Body of pancreas (tissue), 4 donors: Measurements from ENCODE around the gene PGF. TPM values are rescaled to one million over a fixed set of nuclear protein-coding genes. Genes with fewer than 3 reads are reported as not detected.

Source experiments
- ATAC-seq: fragments of 150-250 bp; one replicate; pipeline ENCODE4 v1.9.1; 2016
- DNase-seq, 4 donors: peaks; one replicate each; pipeline ENCODE4 v3.0.0-alpha.2; 2019
- H3K27ac ChIP-seq, 4 donors: fragments of 200-600 bp; sonication (generic); 1 replicate in 3 of 4; 2 replicates in 1 of 4; pipeline versions ENCODE4 v1.5.1 to v1.6.1; 2016 to 2019; ENCODE audit warnings: mild to moderate bottlenecking in 1 of 4, mixed read lengths in 1 of 4, moderate library complexity in 1 of 4
- H3K27me3 ChIP-seq, 2 donors: fragments of 200-600 bp; sonication (generic); one replicate each; pipeline ENCODE4 v1.6.0; 2016; ENCODE audit warnings: mild to moderate bottlenecking in 1 of 2
- H3K36me3 ChIP-seq, 2 donors: fragments of 200-600 bp; sonication (generic); replicated peaks in 1 of 2; 2 replicates each; pipeline ENCODE4 v1.5.1; 2016; ENCODE audit warnings: low read depth in 2 of 2; ENCODE audit not compliant: insufficient read depth in 1 of 2
- H3K4me1 ChIP-seq: fragments of 200-600 bp; sonication (generic); one replicate; pipeline ENCODE4 v1.6.0; 2016
- H3K4me3 ChIP-seq, 2 donors: fragments of 200-600 bp; sonication (generic); 1 replicate in 1 of 2; 2 replicates in 1 of 2; pipeline ENCODE4 v1.5.1; 2016 to 2019
- H3K9me3 ChIP-seq, 3 donors: fragments of 200-600 bp; sonication (generic); 1 replicate in 2 of 3; 2 replicates in 1 of 3; pipeline ENCODE4 v1.5.1; 2016
- POLR2A ChIP-seq, 3 donors: fragments of 450-650 bp; IDR thresholded peaks; one replicate each; pipeline ENCODE4 v1.6.1; 2016; ENCODE audit warnings: antibody characterized with exemption in 3 of 3, mild to moderate bottlenecking in 2 of 3
- WGBS, 2 donors: methylation state at CpG; one replicate each; pipeline ENCODE4 v1.1.5; 2017; 5-methylcytosine and 5-hydroxymethylcytosine counted together
- intact Hi-C: fragments of 100-400 bp; cut with DNase I; formaldehyde crosslinking; loops from one replicate; pipeline ENCODE4 v1.15.1; 2023
- total RNA-seq, 2 donors: library from RNA; depleted of rRNA; stranded (reverse); fragments of >200 nt; gene quantifications; one replicate each; pipeline ENCODE4 v1.1.0, GENCODE V29; 2016
- TF ChIP-seq, protein P1 (sequence below), 7 experiments: fragments of 450-650 bp in 4 of 7; fragments of 200-600 bp in 3 of 7; sonication (generic) in 3 of 7; IDR thresholded peaks; one replicate each; pipeline ENCODE4 v1.5.1; 2016 to 2019; ENCODE audit warnings: antibody characterized with exemption in 7 of 7

The PGF gene
- total RNA-seq, 2 donors from 2014 or later = 2.3 to 6.6 TPM

DNA sequence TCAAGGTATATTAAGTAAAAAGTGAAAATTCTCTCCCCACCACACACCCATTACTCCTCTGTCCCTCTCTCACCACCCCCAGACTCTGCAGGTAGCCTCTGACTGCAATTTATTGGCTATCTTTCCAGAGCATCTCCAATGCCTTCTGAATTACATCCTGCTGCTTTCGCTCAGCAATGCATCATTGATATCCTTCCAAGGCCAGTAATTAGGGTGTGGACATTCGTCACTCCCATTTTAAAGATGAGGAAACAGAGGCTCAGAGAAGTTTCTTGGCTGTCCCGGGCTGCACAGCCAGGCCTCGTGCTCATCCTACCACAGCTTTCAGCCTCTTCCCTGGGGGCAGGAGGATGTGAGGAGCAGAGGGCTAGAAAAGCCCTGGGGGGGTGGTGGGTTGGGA is 23.6 kb upstream of the PGF start:
- no peak overlapping the region for H3K4me3 ChIP-seq
- TF ChIP-seq, protein P1, sequence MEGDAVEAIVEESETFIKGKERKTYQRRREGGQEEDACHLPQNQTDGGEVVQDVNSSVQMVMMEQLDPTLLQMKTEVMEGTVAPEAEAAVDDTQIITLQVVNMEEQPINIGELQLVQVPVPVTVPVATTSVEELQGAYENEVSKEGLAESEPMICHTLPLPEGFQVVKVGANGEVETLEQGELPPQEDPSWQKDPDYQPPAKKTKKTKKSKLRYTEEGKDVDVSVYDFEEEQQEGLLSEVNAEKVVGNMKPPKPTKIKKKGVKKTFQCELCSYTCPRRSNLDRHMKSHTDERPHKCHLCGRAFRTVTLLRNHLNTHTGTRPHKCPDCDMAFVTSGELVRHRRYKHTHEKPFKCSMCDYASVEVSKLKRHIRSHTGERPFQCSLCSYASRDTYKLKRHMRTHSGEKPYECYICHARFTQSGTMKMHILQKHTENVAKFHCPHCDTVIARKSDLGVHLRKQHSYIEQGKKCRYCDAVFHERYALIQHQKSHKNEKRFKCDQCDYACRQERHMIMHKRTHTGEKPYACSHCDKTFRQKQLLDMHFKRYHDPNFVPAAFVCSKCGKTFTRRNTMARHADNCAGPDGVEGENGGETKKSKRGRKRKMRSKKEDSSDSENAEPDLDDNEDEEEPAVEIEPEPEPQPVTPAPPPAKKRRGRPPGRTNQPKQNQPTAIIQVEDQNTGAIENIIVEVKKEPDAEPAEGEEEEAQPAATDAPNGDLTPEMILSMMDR (IDR thresholded peaks at IDR 0.05) = no peak
- no peak for TF ChIP-seq POLR2A (IDR thresholded peaks at IDR 0.05)
- H3K27ac ChIP-seq = no peak overlapping the region
- WGBS, 2 donors = 79 to 91% methylated on average over 4 of the region's 4 CpGs
- ATAC-seq (no peak), DNase-seq (no peak)
- no peaks in the 10 kb centered on the region for H3K27me3 ChIP-seq
- no peaks in the 10 kb centered on the region for H3K36me3 ChIP-seq
- H3K4me1 ChIP-seq = no peaks in the 10 kb centered on the region
- intact Hi-C loops = no loop called here
- no peaks in the 10 kb centered on the region for H3K9me3 ChIP-seq

DNA sequence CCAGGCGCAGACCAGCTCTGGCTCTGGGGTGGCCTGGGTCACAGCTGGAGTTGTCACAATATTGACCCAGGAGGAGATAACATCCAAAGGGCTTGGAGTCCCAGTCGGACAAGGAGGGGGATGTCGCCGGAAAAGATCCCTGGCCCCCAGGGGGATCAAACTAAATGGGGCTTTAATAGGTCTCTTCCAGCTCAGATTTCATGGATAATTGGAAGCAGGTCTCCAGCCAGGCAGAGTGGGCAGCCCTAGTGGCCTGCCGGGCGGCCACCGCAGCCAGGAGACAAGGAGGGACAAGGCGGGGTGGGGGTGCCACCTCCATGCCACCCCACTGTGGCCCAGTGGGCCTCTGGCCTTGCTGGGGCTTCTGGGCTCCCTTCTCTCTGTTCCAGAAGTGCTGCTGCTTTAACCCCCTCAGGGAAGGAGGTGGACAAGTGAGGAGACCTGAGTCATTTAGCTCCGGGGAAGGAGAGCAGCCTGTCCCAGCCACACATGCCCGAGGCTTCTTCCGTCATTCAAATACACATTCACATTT is 23.1 kb upstream of the PGF start:
- TF ChIP-seq, protein P1 (IDR thresholded peaks at IDR 0.05) = no peak
- no peak for TF ChIP-seq POLR2A (IDR thresholded peaks at IDR 0.05)
- H3K27me3 ChIP-seq = no peaks in the 10 kb centered on the region
- H3K36me3 ChIP-seq = no peaks in the 10 kb centered on the region
- 68 to 76% methylated on average over 7 to 11 of the region's 11 CpGs for WGBS, 2 donors
- DNase-seq (no peak), ATAC-seq (no peak)
- no peak overlapping the region for H3K4me3 ChIP-seq
- H3K27ac ChIP-seq = no peak overlapping the region
- H3K4me1 ChIP-seq = no peaks in the 10 kb centered on the region
- intact Hi-C loops = no loop called here
- H3K9me3 ChIP-seq = no peaks in the 10 kb centered on the region

DNA sequence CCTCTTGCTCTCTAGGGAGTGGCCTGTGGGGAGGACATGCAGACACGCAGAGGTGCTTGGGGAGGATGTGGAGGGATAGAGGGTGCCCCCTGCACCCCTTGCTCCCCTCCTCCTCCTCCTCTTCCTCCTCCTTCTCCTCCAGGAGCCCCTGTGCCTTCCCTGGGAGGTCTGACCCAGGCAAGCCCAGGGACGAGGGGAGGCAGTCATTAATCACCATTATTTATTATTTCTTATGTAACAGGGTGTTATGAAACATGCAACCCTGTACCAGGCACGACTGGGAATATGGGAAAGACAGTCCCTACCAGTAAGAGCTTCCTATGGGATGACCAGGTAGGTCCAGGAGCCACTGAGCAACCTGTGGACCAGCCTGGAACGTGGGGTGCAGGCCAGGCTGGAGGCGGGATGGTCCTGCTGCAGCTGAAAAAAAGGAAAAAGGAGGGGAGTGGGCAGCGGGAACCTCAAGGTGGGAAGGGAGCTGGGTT is 22.5 kb upstream of the PGF start:
- 45 to 57% methylated on average over 6 of the region's 6 CpGs for WGBS, 2 donors
- Histone ChIP-seq H3K36me3 (no peaks in the 10 kb centered on the region), H3K27ac (no peak overlapping the region), H3K4me3 (no peak overlapping the region), H3K9me3 (no peaks in the 10 kb centered on the region), H3K27me3 (no peaks in the 10 kb centered on the region), H3K4me1 (no peaks in the 10 kb centered on the region)
- DNase-seq = no peak
- TF ChIP-seq, protein P1 (IDR thresholded peaks at IDR 0.05) = no peak
- no peak for TF ChIP-seq POLR2A (IDR thresholded peaks at IDR 0.05)
- ATAC-seq = no peak
- intact Hi-C loops = no loop called here

DNA sequence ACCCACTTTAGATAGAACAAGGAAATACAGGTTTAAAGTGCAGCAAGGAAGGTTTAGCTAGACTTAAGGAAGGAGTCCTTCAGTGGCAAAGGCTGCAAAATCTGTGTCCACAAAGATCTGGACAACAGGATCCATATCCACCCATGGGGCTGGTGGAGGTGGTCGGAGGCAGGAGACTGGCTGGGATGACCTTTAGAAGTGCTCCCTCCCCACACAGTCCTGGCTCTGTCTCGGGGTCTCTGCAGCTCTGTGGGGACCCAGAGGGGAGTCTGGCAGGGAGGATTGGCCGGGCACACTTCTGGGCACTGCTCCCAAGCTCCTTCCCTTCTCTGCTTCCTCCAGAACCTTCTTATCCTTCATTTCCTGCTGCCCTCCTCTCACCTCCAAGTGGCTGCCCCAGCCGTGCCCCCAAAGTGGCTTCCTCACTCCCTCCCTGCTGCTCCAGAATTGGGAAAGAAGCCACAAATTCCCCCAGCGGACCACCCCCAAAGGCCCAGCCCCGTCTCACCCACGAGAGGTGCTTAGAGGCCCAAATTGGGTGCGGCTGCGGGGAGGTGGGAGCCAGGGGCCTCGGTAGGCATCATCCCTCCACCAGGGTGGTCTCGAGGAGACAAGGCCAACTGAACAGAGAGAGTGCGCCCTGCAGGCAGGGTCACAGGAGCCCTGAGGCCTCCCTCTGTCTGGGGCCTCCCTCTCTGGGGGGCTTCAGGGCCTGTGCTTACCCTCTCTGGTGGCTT is 21.9 kb upstream of the PGF start:
- 69 to 77% methylated on average over 10 to 12 of the region's 12 CpGs for WGBS, 2 donors
- H3K27ac ChIP-seq = no peak overlapping the region
- no peaks in the 10 kb centered on the region for H3K4me1 ChIP-seq
- no peak overlapping the region for H3K4me3 ChIP-seq
- no peaks in the 10 kb centered on the region for H3K36me3 ChIP-seq
- H3K9me3 ChIP-seq = no peaks in the 10 kb centered on the region
- TF ChIP-seq POLR2A (IDR thresholded peaks at IDR 0.05) = no peak
- TF ChIP-seq, protein P1 (IDR thresholded peaks at IDR 0.05) = no peak
- intact Hi-C loops = no loop called here
- ATAC-seq = no peak
- DNase-seq = no peak
- H3K27me3 ChIP-seq = no peaks in the 10 kb centered on the region
